ENCODE results near the gene CEACAM3.

Gene CEACAM3

DNA sequence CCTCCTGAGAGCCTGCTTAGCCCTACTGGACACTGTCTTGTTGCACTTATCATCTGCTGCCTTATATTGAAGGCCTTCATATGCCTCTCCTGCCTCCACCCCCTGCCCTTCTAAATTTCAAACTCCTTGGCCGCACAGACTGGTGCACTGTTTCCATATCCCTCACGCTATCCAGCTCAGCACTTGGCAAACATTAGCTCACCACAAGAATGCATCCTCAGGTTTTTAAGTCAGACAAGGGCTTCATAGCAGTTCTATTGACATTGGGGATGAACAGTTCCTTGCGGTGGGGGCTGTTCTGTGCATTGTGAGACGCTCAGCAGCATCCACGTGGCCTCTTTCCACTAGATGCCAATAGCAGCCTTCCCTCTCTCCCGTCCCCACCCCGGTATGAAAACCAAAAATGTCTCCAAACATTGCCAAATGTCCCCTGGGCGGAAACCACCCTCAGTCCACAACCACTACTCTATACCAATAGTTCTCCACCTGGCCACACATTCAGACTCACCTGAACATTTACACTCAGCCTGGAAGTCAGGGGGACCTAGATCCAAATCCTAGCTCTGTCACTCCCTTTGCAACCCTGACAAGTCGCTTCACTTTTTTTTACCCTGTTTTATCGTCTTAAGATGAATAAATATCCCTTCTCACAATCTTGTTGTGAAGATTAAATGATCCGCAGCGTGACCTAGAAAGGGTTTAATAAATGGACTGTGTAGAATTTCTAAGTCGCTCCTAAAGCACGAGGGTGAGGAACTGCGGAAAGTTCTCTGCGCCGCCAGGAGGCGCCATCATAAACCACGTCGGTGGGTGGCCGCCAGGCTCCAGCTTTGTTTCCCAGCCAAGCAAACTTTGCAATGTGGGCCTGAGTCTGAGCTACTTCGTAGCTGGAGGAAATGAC is 3.6 kb upstream of the CEACAM3 start:
- DNase-seq (ENCODE audit: low spot score) (no peak), FAIRE-seq (no peak)

DNA sequence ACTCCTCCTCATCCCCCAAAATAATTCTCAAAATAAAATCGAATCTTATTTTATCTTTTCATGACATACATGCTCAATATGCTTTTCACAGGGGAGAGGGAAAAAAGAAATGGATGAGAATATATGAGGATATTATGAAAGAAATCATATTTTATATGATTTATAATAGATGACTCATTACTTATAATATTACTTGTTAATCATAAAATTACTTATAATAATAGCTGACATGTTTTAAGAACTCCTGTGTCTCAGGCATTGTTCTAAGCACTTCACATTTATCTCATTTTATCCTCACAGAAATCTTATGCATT is 3.0 kb upstream of the CEACAM3 start:
- FAIRE-seq (no peak), DNase-seq (ENCODE audit: low spot score) (no peak)

DNA sequence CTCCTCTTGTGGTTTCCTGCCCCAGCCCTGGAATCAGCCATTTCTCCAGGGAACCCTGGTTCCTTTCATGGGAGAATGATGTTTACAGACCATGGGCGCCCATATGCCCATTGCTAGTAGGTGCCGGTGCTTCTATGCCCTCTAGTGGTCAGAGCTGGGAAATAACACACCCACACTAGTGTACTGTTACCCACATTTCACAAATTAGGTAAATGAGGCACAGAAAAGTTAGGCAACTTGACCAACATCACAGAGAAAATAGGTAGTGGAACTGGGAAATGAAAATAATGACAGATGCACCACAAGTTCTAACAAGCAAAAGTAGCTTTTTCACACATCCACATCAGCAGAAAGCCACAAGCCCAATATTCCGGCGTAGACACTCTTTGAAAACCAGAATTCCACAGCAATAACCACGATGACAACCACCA is 1.3 kb upstream of the CEACAM3 start:
- DNase-seq (ENCODE audit: low spot score) (no peak), FAIRE-seq (no peak)

DNA sequence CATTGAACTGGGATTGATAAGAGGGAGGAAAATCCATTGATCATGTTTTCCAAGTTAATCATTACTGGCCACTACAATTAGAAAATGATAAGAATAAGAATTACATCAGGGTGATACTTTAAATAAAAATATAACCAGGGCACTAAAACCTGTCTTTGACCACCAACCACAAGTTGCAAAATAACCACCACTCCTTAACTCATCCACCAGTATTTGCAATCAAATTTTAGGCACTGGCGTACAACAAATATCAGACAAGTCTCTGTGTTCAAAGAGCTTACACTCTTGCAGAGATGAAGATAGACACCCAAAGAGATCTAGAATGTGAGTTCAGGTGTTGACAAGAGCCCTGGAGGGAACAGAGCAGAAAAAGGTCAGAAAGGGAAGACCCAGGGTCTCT is 514 bp downstream of the CEACAM3 start:
- DNase-seq (ENCODE audit: low spot score) (no peak), FAIRE-seq (no peak)

GRCh38 chr19:41799444-41800000 is 3.1 kb downstream of the CEACAM3 start:
- FAIRE-seq (peak; percentile 4), DNase-seq (ENCODE audit: low spot score) (peak; percentile 56)

- DNase-seq (ENCODE audit: low spot score) (no peak), FAIRE-seq (no peak)
These were observed 4.6 kb downstream of the CEACAM3 start for GRCh38 chr19:41801031-41801430.

DNA sequence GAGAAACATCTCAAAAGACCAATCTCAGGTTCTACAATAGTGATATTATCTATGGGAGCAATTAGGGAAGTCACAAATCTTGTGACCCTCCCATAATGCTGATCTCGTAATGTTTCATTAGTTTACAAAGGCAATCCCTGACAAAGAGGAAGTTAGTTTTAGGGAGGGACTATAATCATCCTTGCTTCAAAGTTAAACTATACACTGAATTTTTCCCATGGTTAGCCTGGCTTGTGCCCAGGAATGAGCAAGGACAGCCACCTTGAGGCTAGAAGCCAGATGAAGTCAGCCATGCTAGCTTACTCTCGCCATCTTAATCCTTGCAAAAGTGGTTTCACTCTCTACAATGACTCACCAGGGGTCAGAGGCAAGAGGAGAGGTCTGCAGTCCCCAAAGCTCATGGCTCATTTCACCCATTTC is 5.4 kb downstream of the CEACAM3 start:
- DNase-seq (ENCODE audit: low spot score) (no peak), FAIRE-seq (no peak)

DNA sequence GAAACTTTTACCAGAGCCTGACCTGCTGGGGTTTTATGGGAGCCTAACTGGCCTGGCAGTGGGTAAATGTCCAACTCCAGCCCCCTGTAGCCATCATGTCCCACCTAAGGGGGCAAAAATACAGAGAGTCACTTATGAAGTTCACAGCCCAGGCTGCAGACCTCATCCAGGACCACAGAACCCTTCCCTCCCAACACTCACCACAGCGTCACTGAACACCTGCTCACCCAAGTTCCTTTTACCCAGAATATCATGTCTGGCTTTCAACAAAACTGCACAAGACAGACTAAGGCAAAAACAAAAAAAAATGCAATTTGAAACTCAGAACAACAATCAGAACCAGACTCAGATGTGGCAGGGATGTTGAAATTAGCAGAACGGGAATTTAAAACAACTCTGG is 6.4 kb downstream of the CEACAM3 start:
- DNase-seq (ENCODE audit: low spot score) = no peak

GRCh38 chr19:41804336-41804735 is 7.9 kb downstream of the CEACAM3 start:
- no peak for DNase-seq (ENCODE audit: low spot score)
- no peak for FAIRE-seq

More for the DNA sequence above, 6.4 kb downstream of the CEACAM3 start:
- no peak for FAIRE-seq

- DNase-seq (ENCODE audit: low spot score) (no peak), FAIRE-seq (no peak)
These were observed 10.8 kb downstream of the CEACAM3 start for GRCh38 chr19:41807176-41807575.

- FAIRE-seq (no peak), DNase-seq (ENCODE audit: low spot score) (no peak)
These were observed 12.5 kb downstream of the CEACAM3 start for GRCh38 chr19:41808663-41809566.

- no peak for DNase-seq (ENCODE audit: low spot score)
- FAIRE-seq = no peak
These were observed 13.9 kb downstream of the CEACAM3 start for GRCh38 chr19:41810301-41810700.

GRCh38 chr19:41811036-41811435 is 14.6 kb downstream of the CEACAM3 start:
- DNase-seq (ENCODE audit: low spot score) (no peak), FAIRE-seq (no peak)

DNA sequence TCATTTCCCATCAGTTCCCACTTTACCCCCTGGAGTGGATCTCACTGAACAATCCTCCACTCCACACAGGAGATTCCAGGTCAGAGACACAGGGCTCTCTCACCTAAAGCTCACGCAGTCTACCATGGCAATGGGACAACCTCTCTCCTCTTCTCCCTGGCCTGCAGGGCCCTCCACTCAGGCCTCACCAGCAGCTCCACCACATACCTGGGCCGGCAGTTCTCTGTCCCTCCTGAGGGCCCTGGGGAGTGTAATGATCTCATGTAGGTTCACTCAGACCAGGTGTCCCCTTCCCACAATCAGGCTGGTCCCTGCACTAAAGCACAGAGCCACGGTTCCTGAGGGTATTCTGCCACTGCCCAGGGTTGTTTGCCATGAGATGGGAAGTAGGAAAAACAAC is 15.6 kb downstream of the CEACAM3 start:
- DNase-seq (ENCODE audit: low spot score) = no peak
- FAIRE-seq = no peak

DNA sequence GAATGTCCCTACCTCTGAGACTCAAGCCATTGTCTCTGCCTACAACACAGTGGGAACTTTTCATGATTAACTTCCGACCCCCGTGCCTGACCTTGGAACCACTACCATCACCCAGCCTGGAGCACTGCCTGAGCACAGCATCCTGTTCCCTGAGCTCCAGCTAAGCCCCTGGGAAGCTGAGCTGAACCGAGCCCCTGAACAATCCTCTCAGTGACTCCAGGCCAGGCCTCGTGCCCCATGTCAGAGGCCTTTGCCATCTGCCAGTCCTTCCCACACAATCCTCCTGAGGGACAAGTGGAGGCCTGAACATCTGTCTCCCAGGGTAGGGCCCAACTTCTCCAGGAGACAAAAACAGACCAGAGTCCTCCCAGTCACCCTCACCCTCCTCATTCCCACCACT is 17.5 kb downstream of the CEACAM3 start:
- no peak for FAIRE-seq
- no peak for DNase-seq (ENCODE audit: low spot score)

- FAIRE-seq (no peak), DNase-seq (ENCODE audit: low spot score) (no peak)
These were observed 18.9 kb downstream of the CEACAM3 start for GRCh38 chr19:41815301-41815700.

DNA sequence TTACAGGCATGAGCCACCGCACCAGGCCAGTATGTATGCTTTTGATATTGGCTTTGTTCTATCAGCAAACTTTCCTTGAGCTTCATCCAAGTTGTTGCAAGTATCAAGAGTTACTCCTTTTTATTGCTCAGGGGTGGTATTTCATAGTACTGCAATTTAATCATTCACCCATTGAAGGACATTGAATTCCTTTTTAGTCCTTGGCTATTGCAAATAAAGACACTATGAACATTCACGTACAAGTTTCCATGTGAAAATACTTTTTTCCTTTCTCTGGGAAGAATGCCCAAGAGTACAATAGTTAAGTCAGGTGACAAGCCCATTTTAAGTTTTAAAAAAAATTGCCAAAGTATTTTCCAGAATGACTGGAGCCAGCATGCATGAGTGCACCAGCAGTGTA is 20.4 kb downstream of the CEACAM3 start:
- no peak for FAIRE-seq
- DNase-seq (ENCODE audit: low spot score) = no peak

DNA sequence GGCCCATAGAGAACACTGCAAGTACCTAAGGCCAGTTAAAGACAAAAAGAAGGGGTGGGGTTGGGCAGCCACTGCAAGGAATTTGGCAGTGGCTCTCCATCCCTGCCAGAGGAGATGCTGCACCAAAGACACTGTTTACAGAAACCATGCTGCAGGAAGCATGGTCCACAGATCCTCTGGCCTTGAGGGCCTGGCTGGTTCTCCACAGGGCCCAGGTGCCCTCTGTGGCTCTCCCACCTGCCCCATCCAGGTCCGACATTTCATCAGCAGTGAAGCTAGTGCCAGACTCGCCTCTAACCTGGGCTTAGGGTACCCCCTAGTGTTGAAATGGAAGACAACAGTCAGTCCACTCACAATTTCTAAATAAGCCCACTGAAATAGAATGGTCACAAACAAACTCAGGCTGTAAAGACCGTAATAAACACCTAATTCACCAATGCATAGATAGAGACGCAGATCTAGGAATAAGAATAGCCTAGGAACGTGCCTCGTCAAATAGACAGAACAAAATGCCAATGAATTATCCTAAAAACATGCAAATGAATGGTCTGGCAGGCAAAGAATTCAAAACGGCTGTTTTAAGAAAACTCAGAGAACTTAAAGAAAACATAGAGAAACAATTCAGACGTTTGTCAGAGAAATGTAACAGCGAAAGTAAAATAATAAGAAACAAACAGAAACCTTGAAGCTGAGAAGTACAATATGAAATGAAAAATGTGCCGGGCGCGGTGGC is 24.8 kb downstream of the CEACAM3 start:
- no peak for FAIRE-seq

DNA sequence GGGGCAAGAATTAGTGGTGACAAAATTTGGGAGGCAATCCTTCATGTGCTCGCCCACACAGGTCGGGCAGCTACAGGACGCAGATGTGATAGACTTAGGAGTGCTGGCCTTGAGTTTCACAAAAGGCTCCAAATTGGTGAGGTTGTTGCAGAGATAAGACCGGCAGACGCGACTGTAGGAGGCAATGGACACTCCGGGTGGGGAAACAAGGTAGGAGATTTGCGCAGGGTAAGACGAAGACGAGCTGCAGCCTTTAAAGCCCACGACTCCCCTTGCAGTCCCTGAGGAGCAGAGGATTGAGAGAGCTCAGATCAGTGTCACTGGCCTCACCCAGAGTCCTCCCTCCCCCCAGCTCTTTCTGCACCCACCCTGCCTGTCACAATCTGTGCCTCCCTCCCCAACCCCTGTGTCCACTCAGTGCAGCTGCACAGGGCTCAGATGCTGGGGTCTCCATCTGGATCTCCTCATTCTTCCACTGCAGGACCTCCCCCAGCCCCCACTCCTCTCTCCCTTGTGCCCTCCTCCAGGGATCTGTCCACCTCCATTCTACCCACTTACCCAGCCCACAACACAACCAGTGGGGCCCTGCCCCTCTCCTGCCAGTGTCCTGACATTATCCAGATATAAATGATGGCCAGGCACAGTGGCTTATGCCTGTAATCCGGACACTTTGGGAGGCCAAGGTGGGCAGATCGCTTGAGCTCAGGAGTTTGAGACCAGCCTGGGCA is 41.8 kb downstream of the CEACAM3 start:
- DNase-seq (ENCODE audit: low spot score) (no peak), FAIRE-seq (no peak)

More for the DNA sequence above, 24.8 kb downstream of the CEACAM3 start:
- peak; percentile 35 for DNase-seq (ENCODE audit: low spot score)

DNA sequence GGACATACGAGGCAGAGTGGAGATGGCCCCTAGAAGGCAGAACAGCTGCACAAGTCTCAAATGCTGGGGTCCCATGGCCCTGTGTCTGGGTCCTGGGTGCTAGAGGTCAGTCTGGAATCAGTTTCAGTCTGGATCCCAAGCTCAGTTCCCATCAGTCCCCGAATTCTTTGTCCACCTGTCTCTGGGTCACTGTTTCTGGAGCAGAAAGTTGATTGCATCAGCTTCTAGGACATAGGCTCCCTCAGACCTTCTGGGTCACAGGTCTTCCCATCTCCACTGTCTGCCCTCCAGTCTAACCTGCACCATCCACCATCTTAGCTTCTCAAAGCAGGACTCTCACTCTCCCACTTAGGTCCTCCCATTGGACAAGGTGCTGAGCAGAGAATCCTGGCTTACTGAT is 42.8 kb downstream of the CEACAM3 start:
- DNase-seq (ENCODE audit: low spot score) (no peak), FAIRE-seq (no peak)

DNA sequence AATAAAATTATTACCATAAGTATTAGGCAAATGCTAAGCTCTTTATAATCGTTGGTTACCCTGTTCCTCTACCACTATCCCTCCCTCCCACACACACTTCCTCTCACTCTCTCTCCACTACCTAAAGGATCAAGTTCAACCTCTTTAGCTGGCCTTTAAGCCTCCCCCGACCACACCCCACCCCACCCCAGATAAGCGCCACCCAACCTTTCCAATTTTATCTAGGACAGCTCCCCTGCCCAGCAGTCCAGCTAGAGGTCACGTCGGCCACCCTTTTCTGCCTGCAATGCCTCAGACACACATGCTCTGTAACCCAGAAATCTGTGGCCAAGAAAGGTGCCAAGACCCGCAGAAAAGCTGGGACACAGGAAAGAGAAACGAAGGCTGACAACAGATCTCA is 47.0 kb downstream of the CEACAM3 start:
- FAIRE-seq (no peak), DNase-seq (ENCODE audit: low spot score) (no peak)
